Right ventricle myocardium superior (tissue), 1 donor: ENCODE results near the gene SFI1. TPM values are rescaled to one million over a fixed set of nuclear protein-coding genes. Genes with fewer than 3 reads are reported as not detected.
"Not testable (repeated sequence)": the region's sequence is repeated elsewhere in the genome, so short reads cannot be mapped to it uniquely, and the experiment has no call there.

Experiments
- ATAC-seq: fragments of 200-7000 bp; cut with Tn5 transposase; one replicate; pipeline ENCODE4 v1.9.1; 2020; ENCODE audit warnings: mild to moderate bottlenecking; ENCODE audit not compliant: poor library complexity
- DNase-seq: peaks from one replicate; pipeline ENCODE4 v3.0.0-alpha.2; 2020
- intact Hi-C: fragments of 100-400 bp; cut with DNase I; formaldehyde crosslinking; loops from one replicate; pipeline ENCODE4 v1.11.2; 2022
- total RNA-seq: library from RNA; stranded (reverse); fragmentation: NEBNext Ultra II Directional; extraction: Animal tissue kit (Norgen Biotek cat#: 25700); gene quantifications from one replicate; pipeline ENCODE4 v1.2.1, GENCODE V29; 2021
- donor health status: DM: no; HTN: yes; CAD: no; lungs with severe emphysema.

SFI1 gene
- total RNA-seq, 1 donor from 2014 or later: 5.7 TPM

DNA sequence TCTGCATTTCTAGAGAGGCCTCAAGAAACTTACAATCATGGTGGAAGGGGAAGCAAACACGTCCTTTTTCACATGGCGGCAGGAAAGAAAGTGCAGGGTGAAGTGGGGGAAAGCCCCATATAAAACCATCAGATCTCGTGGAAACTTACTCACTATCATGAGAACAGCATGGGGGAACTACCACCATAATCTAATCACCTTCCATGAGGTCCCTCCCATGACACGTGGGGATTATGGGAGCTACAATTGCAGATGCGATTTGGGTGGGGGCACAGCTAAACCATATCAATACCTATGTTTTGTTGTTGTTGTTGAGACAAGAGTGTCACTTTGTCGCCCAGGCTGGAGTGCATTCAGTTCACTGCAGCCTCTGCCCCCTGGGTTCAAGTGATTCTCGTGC lies 29.9 kb downstream of the SFI1 start:
- ATAC-seq (no peak), DNase-seq (no peak)
- intact Hi-C loops: no loop called here

DNA sequence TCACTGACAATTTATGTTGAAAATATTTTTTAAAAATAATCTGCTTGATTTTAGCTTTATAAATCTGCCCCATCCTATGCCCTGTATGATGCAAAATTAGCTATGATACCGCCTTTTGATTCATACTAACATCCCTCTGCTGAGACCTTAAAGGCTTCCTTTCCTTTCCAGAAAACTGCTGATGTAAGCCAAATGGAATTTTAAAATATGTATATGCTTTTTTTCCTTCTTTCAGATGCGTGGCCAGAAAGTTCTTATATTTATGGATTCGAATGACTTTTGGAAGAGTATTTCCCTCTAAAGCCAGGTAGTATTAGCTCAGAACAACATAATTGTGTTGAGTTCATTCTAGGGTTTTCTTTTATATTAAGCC lies 34.5 kb downstream of the SFI1 start:
- DNase-seq (no peak), ATAC-seq (no peak)
- intact Hi-C loops: no loop called here

DNA sequence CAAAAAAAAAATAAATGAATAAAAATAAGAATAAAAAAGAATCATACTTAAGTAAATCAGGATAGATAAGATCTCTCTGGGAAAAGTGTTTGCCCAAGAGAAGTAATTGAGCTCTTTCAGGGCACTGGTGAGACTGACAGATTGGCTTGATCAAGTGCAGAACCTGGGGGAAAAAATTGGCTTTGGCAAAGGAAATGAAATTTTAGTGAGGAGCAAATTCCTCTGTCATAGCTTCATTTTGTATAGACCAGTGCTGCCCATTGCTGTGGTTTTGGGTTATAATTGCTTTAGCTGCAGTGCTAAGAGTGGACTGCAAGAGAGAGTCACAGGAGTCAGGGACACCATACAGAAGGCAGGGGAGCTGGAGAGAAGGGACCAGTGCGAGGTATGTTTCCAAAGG lies 35.7 kb downstream of the SFI1 start:
- intact Hi-C loops: no loop called here
- DNase-seq (no peak), ATAC-seq (no peak)

DNA sequence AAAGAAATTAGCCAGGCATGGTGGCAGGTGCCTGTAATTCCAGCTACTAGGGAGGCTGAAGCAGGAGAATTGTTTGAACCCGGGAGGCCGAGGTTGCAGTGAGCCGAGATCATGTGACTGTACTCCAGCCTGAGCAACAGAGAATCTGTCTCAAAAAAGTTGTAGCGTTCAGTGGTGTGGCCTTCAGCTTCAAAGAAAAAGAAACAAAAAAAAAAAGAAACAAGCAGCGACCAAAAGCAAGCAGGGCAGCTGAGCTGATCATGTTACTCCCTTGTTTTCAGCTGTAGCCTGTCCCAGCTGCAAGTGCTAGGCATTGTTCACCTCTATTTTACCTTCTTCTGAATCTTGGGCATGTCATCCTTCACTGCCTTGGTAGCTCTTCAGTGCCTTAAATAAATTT lies 37.0 kb downstream of the SFI1 start:
- intact Hi-C loops: no loop called here
- no peak for DNase-seq
- ATAC-seq: no peak

DNA sequence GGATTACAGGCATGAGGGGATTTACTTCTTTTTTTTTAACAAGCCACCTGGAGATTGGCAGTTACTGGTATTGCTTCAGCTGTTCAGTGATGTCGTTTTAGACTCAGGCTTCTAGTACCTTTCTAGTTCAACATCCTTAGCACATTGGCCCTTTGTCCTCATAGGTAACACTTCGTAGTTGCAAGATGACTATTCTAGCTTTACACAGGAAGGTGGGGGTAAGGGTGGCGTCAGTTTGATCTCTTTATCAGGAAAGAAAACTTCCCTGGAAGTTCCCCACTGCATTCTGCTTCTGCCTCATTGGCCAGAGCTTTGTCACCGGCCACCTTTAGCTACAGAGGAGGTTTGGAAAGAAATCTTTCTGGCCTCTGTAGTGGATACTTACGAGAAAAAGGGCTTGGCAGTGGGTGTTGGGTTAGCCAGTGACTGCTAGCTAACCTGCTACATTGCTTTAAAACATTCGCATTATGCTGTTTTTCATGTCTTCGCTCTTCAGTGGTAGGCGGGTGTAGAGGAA lies 40.7 kb downstream of the SFI1 start:
- intact Hi-C loops: no loop called here
- no peak for ATAC-seq
- DNase-seq: no peak

DNA sequence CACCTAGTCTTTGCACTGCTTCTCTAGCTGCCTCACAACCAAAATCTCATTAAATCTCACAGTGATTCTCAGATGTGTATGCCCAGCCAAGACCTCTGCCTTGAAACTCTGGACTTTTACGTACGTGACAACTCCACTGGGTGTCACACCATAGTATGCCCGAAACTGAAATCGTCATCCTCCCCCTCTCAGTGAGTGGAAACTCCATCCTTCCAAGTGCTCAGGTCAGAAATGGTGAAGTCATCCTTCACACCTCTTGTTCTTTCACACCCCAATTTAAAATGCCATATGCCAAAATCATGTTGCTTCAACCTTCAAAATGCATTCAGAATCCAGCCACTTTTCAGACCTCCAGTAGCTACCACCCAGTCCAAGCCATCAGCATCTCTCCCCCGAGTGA lies 42.5 kb downstream of the SFI1 start:
- intact Hi-C loops: no loop called here
- ATAC-seq (no peak), DNase-seq (no peak)

DNA sequence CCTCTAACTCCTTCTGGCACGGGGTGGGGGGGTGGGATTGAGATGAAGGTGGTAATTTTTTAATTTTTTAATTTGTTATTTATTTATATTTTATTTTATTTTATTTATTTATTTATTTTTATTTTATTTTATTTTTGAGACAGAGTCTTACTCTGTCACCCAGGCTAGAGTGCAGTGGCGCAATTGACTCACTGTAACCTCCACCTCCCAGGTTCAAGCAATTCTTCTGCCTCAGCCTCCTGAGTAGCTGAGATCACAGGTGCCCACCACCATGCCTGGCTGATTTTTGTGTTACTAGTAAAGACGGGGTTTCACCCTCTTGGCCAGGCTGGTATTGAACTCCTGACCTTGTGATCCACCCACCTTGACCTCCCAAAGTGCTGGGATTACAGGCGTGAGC lies 43.8 kb downstream of the SFI1 start:
- intact Hi-C loops: not testable (repeated sequence)

DNA sequence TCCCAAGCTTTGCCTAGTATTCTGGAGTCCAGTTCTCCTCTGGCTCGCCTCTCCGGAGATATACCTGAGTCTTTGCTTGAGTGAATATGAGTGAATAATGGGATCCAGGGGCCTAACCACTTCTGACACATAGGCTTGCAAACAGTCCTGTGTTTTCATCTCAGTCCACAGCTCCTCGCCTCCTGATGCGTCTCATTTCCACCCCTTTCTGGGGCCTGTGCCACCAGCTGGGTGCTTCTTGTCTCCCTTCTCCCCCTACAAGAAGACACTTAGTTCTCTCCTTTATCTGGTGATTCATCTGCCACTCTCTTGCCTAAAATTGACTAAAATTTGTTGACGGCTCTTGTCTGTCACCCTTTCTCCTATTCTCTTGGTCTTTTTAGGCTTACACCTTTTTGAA lies 44.6 kb downstream of the SFI1 start:
- DNase-seq (no peak), ATAC-seq (no peak)
- intact Hi-C loops: no loop called here

More for the DNA sequence above, 43.8 kb downstream of the SFI1 start:
- not testable (repeated sequence) for ATAC-seq, DNase-seq

DNA sequence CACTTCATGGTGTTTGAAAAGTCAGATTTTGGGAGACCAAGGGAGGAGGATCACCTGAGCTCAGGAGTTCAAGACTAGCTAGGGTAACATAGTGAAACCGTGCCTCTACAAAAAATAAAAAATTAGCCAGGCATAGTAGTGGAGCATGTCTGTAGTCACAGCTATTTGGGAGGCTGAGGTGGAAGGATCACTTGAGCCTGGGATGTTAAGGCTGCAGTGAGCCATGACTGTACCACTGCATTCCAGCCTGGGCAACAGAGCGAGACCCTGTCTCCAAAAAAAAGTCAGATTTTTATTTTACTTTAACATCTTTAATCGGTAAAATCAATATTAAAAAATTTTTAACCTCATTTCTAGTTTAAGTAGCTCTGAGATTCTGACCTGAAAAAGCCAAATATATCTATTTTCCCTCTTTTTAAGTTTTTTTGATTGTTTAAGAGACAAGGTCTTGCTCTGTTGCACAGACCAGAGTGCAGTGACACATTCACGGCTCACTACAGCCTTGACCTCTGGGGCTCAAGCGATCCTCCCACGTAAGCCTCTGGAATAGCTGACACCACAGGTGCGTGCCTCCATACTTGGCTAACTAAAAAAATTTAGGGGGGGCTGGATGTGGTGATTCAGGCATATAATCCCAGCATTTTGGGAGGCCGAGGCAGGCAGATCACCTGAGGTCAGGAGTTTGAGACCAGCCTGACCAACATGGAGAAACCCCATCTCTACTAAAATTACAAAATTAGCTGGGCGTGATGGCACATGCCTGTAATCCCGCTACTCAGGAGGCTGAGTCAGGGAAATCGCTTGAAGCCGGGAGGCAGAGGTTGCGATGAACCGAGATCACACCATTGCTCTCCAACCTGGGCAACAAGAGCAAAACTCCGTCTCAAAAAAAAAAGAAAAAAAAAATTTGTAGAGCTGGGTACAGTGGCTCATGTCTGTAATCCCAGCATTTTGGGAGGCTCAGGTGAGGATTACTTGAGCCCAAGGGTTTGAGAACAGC lies 48.4 kb downstream of the SFI1 start:
- intact Hi-C loops: no loop called here
- DNase-seq: no peak
- ATAC-seq: no peak

DNA sequence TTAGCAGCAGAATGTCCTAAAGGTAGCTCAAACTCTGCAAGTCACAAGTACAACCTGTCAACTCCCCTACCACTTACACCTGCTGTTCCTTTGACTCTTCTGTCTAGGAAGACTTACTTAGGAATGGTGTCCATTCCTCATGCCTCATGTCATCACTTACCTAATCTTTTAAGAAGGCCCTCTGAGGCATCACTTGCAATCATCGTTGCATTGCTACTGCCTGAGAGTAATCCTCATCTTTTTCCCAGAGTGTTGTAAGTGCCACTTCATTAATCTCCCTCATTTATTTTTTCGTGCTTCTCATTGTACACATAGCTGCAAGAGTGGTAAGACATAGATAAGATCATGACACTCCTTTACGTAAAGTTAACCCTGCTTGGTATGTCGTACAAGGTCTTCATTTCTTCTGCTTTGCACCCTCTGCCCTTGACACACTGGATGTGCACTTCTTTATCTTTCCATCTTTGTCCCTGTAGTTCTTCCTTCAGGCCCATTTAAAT lies 54.6 kb downstream of the SFI1 start:
- intact Hi-C loops: no loop called here

DNA sequence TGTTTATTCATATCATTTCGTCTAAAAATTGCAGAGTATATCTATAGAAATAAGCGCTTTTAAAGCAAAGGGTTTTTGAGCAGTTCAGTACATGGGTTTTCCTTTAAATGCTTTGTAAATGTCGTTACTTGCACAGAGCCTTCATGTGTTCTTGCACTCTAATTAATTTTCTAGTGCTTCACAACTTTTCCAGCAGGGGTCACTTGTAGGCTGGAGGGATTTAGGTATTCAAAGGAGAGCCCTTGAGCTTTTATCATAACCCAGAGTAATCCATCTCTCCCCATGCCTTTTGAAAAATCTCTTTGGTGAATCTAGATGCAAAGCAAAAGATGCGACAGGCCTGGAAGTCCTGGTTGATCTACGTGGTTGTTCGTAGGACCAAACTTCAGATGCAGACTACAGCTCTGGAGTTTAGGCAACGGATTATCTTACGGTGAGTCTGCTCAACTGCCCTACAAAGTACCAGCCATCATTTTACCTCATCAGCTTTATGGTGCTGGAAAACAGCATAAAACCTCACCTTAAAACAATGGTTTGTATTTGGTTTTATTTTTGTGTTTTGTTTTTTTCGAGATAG lies 60.4 kb downstream of the SFI1 start:
- intact Hi-C loops: no loop called here
- ATAC-seq (no peak), DNase-seq (no peak)

More for the DNA sequence above, 54.6 kb downstream of the SFI1 start:
- DNase-seq (no peak), ATAC-seq (no peak)

DNA sequence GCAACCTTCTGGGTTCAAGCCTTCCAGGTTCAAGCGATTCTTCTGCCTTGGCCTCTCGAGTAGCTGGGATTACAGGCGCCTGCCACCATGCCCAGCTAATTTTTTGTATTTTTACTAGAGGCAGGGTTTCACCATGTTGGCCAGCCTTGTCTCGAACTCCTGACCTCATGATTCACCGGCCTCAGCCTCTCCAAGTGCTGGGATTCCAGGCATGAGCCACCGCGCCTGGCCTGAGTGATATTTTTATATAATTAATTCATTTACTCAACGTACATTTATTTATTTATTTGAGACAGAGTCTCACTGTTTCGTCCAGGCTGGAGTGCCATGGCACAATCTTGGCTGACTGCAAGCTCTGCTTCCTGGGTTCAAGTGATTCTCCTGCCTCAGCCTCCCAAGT lies 62.2 kb downstream of the SFI1 start:
- not testable (repeated sequence) for ATAC-seq
- intact Hi-C loops: loop anchor here (2.0 kb wide), 1 partner anchor 74 kb away; no protein-coding TSS in a partner anchor

DNA sequence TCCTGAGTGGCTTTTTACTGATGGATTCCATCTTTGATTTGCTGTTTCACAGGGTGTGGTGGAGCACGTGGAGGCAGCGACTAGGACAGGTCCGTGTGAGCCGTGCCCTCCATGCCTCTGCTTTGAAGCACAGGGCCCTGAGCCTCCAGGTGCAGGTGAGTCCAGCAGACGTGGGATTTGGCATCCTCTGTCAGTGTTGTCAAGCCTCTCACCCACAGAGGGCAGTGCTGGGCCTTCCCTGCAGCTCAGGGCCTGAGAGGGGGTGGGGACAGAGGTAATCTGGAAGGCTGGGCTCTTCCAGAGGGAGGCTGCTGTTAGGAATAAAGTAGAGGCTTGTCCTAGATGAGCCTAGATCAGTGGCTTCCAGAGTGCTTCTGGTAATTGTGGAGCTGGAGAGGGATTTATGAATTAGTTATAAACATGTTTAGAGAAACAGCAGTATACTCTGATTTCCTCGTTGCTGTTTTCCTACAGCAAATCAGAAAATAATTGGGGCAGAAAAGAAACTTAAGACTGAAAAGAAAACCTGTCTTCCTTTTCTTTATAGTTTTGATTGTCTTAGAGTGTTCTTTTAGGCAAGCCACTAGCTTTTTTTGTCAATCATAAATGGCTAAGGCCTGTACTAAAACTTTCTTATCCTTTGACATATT lies 65.0 kb downstream of the SFI1 start:
- intact Hi-C loops: no loop called here
- ATAC-seq: peak; percentile 96
- DNase-seq: peak; percentile 76

More for the DNA sequence above, 62.2 kb downstream of the SFI1 start:
- not testable (repeated sequence) for DNase-seq

DNA sequence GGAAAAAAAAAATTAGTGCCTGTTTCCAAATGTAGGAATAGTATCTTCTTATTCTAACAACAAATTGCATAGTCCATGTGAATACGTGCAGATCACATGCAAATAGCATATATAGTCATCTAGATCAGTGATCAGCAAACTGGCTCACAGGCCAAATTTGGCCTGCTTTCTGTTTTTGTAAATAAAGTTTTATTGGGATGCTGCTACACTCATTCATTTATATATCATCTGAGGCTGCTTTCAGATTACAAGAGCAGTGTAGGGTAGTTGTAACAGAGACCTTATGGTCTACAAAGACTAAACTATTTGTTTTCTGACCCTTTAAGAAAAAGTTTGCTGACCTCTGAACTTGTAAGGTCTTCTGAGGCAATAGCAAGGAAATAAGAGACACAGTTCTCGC lies 65.6 kb downstream of the SFI1 start:
- intact Hi-C loops: no loop called here
- no peak for ATAC-seq
- DNase-seq: no peak

DNA sequence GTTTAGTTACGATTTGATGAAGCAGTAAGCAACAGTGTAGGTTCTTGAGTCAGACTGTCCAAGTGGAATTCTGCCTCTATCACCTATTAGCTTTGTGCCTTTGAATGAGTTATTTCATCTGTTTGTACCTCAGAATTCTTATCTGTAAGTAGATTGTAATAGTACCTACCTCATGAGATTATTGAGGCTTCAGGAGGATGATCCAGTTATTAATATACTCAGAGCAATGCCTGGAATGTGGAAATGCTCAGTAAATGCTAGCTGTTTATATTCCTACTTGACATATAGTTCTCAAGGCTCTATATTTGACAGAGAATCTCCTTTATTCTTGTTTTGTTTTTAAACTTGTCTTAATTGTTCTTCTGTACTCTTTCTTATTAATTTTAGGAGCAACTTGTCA lies 70.1 kb downstream of the SFI1 start:
- DNase-seq: no peak
- ATAC-seq: no peak
- intact Hi-C loops: no loop called here

DNA sequence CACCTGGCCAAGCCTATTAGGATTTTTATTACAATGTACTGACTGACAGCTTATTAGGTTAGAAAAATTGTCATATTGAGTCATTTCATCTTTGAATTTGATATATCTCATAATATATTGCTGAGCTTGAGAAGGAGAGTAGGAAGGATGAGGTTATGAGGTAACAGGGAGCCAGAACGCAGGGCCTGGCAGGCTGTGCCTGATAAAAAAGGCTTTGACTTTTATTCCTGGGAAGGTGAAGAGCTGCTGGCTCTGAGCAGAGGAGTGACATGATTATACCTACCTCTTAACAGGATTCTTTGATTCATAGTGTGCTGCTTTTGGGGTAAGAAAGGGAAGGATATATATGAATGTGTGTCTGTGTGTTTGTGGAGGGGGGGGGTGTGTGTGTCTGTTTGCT lies 70.9 kb downstream of the SFI1 start:
- intact Hi-C loops: no loop called here
- peak; percentile 70 for ATAC-seq
- DNase-seq: no peak

DNA sequence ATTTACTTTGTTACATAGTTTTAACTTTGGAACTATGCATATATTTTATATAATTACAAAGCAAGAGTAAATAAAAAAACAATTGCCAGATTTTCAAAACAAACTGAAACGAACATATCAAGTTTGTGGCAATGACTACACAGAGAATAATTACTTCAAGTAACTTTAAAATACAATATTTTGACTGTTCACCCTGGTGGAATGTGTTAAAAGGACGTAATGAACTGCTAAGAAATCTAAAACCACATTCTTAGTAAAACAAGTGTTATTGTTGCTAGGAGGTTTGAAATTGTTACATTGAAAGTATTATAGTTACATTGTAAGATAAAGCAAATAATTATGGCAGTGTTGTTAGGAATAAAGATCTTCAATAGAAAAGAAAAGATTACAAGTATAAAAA lies 71.4 kb downstream of the SFI1 start:
- ATAC-seq (no peak), DNase-seq (no peak)
- intact Hi-C loops: no loop called here

DNA sequence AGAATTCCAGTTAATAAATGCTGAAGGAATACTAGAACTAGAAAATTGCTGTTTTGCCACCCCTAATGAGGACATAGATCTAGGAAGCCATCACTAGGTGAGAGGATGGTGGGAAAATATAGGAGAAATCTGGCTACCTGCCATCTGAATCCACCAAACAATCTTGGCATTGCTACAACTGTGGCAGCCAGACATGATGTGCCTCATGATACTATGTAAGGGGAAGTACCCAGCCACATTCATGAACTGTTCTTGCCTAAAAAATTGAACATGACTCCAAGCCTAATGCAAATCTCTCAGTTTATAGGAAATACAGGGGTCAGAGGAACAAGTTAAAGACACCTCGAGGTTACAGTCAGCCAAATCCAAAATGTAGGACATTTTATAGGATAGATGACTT lies 72.8 kb downstream of the SFI1 start:
- no peak for ATAC-seq
- no peak for DNase-seq
- intact Hi-C loops: no loop called here

DNA sequence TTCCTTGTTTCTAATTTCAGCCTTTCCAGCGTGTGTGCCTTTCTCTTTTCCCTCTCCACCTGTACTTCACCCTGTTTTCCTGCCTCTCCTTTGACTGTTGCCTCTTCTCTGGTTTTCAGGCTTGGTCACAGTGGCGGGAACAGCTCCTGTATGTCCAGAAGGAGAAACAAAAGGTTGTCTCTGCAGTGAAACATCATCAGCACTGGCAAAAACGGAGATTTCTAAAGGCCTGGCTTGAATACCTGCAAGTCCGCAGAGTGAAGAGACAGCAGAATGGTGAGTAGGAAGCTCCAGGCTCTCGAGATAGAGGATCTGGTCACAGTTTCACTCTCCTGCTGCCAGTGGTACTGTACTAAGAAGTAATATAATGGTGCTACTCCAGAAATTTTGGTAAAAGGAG lies 76.6 kb downstream of the SFI1 start:
- no peak for DNase-seq
- intact Hi-C loops: no loop called here
- ATAC-seq: no peak
